ENCODE data around the gene DOCK3. TPM values are rescaled to one million over a fixed set of nuclear protein-coding genes. Genes with fewer than 3 reads are reported as not detected.
A peak's percentile ranks its signal among the peaks of the same experiment; 100 is the strongest.
"Not testable (repeated sequence)": the region's sequence is repeated elsewhere in the genome, so short reads cannot be mapped to it uniquely, and the experiment has no call there.

Gene DOCK3
- total RNA-seq, 1 experiment from 2014 or later, result 1.4 TPM

- DNase-seq (ENCODE audit: low read depth), result no peak
These were observed 25.2 kb upstream of the DOCK3 start for GRCh38 chr3:50649451-50649931.

GRCh38 chr3:50650018-50650417 lies 24.7 kb upstream of the DOCK3 start:
- DNase-seq (ENCODE audit: low read depth), result no peak

GRCh38 chr3:50651445-50651844 lies 23.3 kb upstream of the DOCK3 start:
- no peak for DNase-seq (ENCODE audit: low read depth)

GRCh38 chr3:50651920-50652529 lies 22.7 kb upstream of the DOCK3 start:
- no peak for DNase-seq (ENCODE audit: low read depth)

GRCh38 chr3:50652709-50653108 lies 22.0 kb upstream of the DOCK3 start:
- DNase-seq (ENCODE audit: low read depth), result peak; percentile 56

- DNase-seq (ENCODE audit: low read depth), result no peak
These were observed 20.7 kb upstream of the DOCK3 start for GRCh38 chr3:50653937-50654595.

- DNase-seq (ENCODE audit: low read depth), result peak; percentile 45
These were observed 19.5 kb upstream of the DOCK3 start for GRCh38 chr3:50655009-50655830.

GRCh38 chr3:50656417-50657195 lies 18.1 kb upstream of the DOCK3 start:
- DNase-seq (ENCODE audit: low read depth), result no peak

- DNase-seq (ENCODE audit: low read depth), result no peak
These were observed 17.3 kb upstream of the DOCK3 start for GRCh38 chr3:50657407-50657806.

- DNase-seq (ENCODE audit: low read depth), result no peak
These were observed 16.9 kb upstream of the DOCK3 start for GRCh38 chr3:50657816-50658215.

- no peak for DNase-seq (ENCODE audit: low read depth)
These were observed 16.3 kb upstream of the DOCK3 start for GRCh38 chr3:50658416-50658815.

- no peak for DNase-seq (ENCODE audit: low read depth)
These were observed 15.9 kb upstream of the DOCK3 start for GRCh38 chr3:50658831-50659230.

GRCh38 chr3:50660386-50660785 lies 14.3 kb upstream of the DOCK3 start:
- no peak for DNase-seq (ENCODE audit: low read depth)

- no peak for DNase-seq (ENCODE audit: low read depth)
These were observed 13.3 kb upstream of the DOCK3 start for GRCh38 chr3:50661321-50661837.

- no peak for DNase-seq (ENCODE audit: low read depth)
These were observed 12.3 kb upstream of the DOCK3 start for GRCh38 chr3:50662408-50662807.

GRCh38 chr3:50665081-50665840 lies 9.5 kb upstream of the DOCK3 start:
- DNase-seq (ENCODE audit: low read depth), result peak; percentile 34

GRCh38 chr3:50665841-50666115 lies 8.9 kb upstream of the DOCK3 start:
- DNase-seq (ENCODE audit: low read depth), result not testable (repeated sequence)

GRCh38 chr3:50666837-50667236 lies 7.9 kb upstream of the DOCK3 start:
- no peak for DNase-seq (ENCODE audit: low read depth)

- DNase-seq (ENCODE audit: low read depth), result peak; percentile 95
These were observed 3.4 kb upstream of the DOCK3 start for GRCh38 chr3:50671331-50671730.

GRCh38 chr3:50672656-50673055 lies 2.1 kb upstream of the DOCK3 start:
- no peak for DNase-seq (ENCODE audit: low read depth)

- no peak for DNase-seq (ENCODE audit: low read depth)
These were observed 796 bp upstream of the DOCK3 start for GRCh38 chr3:50673931-50674330.

Measured in HT1080 (cell line).